NT2/D1 (cell line): Measurements from ENCODE around the gene TP53I3.

Source experiments
- SUZ12 ChIP-seq: IDR thresholded peaks from 2 replicates; pipeline ENCODE4 v1.6.1; 2011; ENCODE audit not compliant: insufficient read length, insufficient read depth; ENCODE audit errors: extremely low read depth
- YY1 ChIP-seq: IDR thresholded peaks from 2 replicates; pipeline ENCODE4 v1.6.1; 2011; ENCODE audit not compliant: insufficient read length, insufficient read depth

- TF ChIP-seq SUZ12 = no peak
- no peak for TF ChIP-seq YY1
These were observed 37.5 kb downstream of the TP53I3 start, which contains the start of gene WDCP for GRCh38 chr2:24046930-24047702.
